SK-N-SH (cell line): ENCODE data around the gene TMEM92. TPM values are rescaled to one million over a fixed set of nuclear protein-coding genes. Genes with fewer than 3 reads are reported as not detected.

Experiments
- CTCF ChIA-PET: fragments of 300-600, 350-600 bp; formaldehyde crosslinking; extraction: SDS; loops from one replicate; lab custom pipeline; 2021; lab: Yijun Ruan, JAX
- POLR2A ChIA-PET: fragments of 350-600 bp; sonication (Branson Sonifier 250); formaldehyde crosslinking; extraction: SDS; loops from one replicate; lab custom pipeline; 2020; ENCODE audit warnings: antibody characterized with exemption, inconsistent platforms; lab: Yijun Ruan, JAX
- DNase-seq: peaks from one replicate; pipeline ENCODE4 v3.0.0; 2012
- H2AFZ ChIP-seq: fragments of 200-600 bp; sonication (generic); 2 replicates; pipeline ENCODE4 v1.8.1; 2016; ENCODE audit warnings: antibody characterized with exemption, mild to moderate bottlenecking, low read depth
- H3F3A ChIP-seq: fragments of 200-600 bp; sonication (generic); replicated peaks from 2 replicates; pipeline ENCODE3; 2016; ENCODE audit warnings: antibody characterized with exemption, mild to moderate bottlenecking; ENCODE audit not compliant: insufficient read depth
- H3K27ac ChIP-seq, 2 experiments: fragments of 200-500 bp in 1 of 2; fragments of 200-600 bp in 1 of 2; sonication (Bioruptor generic) in 1 of 2; sonication (generic), shearing (Covaris generic) in 1 of 2; 2 replicates each; pipeline versions ENCODE4 v1.5.1 to v1.6.1; 2014 to 2016; ENCODE audit warnings: low read depth in 2 of 2, inconsistent platforms in 1 of 2, low read length in 1 of 2, mild to moderate bottlenecking in 1 of 2, mixed read lengths in 1 of 2
- H3K27me3 ChIP-seq: fragments of 200-600 bp; sonication (generic), shearing (Covaris generic); 2 replicates; pipeline ENCODE4 v1.6.1; 2016; ENCODE audit warnings: mixed run types; ENCODE audit not compliant: insufficient read depth
- H3K36me3 ChIP-seq, 2 experiments: fragments of 200-500 bp in 1 of 2; fragments of 200-600 bp in 1 of 2; sonication (Bioruptor generic) in 1 of 2; sonication (generic) in 1 of 2; replicated peaks in 1 of 2; 2 replicates each; pipeline versions ENCODE3 to v1.5.1; 2014 to 2016; ENCODE audit warnings: low read length in 1 of 2, mild to moderate bottlenecking in 1 of 2; ENCODE audit not compliant: insufficient read depth in 2 of 2, control insufficient read depth in 1 of 2
- H3K4me1 ChIP-seq, 2 experiments: fragments of 200-500 bp in 1 of 2; fragments of 200-600 bp in 1 of 2; sonication (Bioruptor generic) in 1 of 2; sonication (generic), shearing (Covaris generic) in 1 of 2; 2 replicates each; pipeline versions ENCODE4 v1.5.1 to v1.6.1; 2014 to 2016; ENCODE audit warnings: low read depth in 1 of 2, low read length in 1 of 2, mixed run types in 1 of 2; ENCODE audit not compliant: insufficient read depth in 2 of 2, control insufficient read depth in 1 of 2
- H3K4me2 ChIP-seq: fragments of 200-600 bp; sonication (generic), shearing (Covaris generic); 2 replicates; pipeline ENCODE4 v1.6.1; 2017; ENCODE audit warnings: mixed run types
- H3K4me3 ChIP-seq, 2 experiments: fragments of 200-500 bp in 1 of 2; fragments of 200-600 bp in 1 of 2; sonication (Bioruptor generic) in 1 of 2; sonication (generic), shearing (Covaris generic) in 1 of 2; 2 replicates each; pipeline versions ENCODE4 v1.5.1 to v1.8.1; 2014 to 2016; ENCODE audit warnings: low read depth in 2 of 2, inconsistent platforms in 1 of 2, low read length in 1 of 2, mild to moderate bottlenecking in 1 of 2, mixed read lengths in 1 of 2, moderate library complexity in 1 of 2
- H3K79me2 ChIP-seq: fragments of 200-600 bp; sonication (generic); 2 replicates; pipeline ENCODE4 v1.8.1; 2017; ENCODE audit warnings: mild to moderate bottlenecking; ENCODE audit not compliant: insufficient read depth
- H3K9ac ChIP-seq: fragments of 200-600 bp; sonication (generic); 2 replicates; pipeline ENCODE4 v1.6.1; 2017; ENCODE audit warnings: mixed run types
- H3K9me2 ChIP-seq: fragments of 200-600 bp; sonication (generic); 2 replicates; pipeline ENCODE4 v1.6.1; 2017; ENCODE audit warnings: mixed run types
- H3K9me3 ChIP-seq: fragments of 200-600 bp; sonication (generic); 2 replicates; pipeline ENCODE4 v1.6.1; 2017; ENCODE audit warnings: mixed run types, mild to moderate bottlenecking, moderate library complexity
- H4K20me1 ChIP-seq: fragments of 200-600 bp; sonication (generic); 2 replicates; pipeline ENCODE4 v1.6.1; 2017; ENCODE audit warnings: mild to moderate bottlenecking, mixed run types; ENCODE audit not compliant: insufficient read depth
- CHD2 ChIP-seq: fragments of 150-350 bp; IDR thresholded peaks from 2 replicates; pipeline ENCODE4 v1.6.1; 2018; ENCODE audit warnings: low read length; ENCODE audit not compliant: partially characterized antibody
- MAX ChIP-seq: IDR thresholded peaks from 2 replicates; pipeline ENCODE4 v1.4.0; 2012; ENCODE audit warnings: low read depth
- MEF2A ChIP-seq: IDR thresholded peaks from 2 replicates; pipeline ENCODE4 v1.4.0; 2012; ENCODE audit warnings: low read depth, borderline replicate concordance
- MXI1 ChIP-seq: IDR thresholded peaks from 2 replicates; pipeline ENCODE4 v1.6.1; 2012; ENCODE audit warnings: mild to moderate bottlenecking, low read depth, low read length, improper control_type of control experiment
- RAD21 ChIP-seq: IDR thresholded peaks from 2 replicates; pipeline ENCODE4 v1.6.1; 2012; ENCODE audit warnings: mild to moderate bottlenecking, low read length
- RXRA ChIP-seq: IDR thresholded peaks from 2 replicates; pipeline ENCODE4 v1.4.0; 2012; ENCODE audit warnings: low read depth, mild to moderate bottlenecking, borderline replicate concordance
- SIN3A ChIP-seq: IDR thresholded peaks from 2 replicates; pipeline ENCODE4 v1.6.1; 2012; ENCODE audit warnings: low read depth, mild to moderate bottlenecking, low read length, moderate library complexity, borderline replicate concordance
- SMC3 ChIP-seq: IDR thresholded peaks from 2 replicates; pipeline ENCODE4 v1.6.1; 2012; ENCODE audit warnings: low read depth, low read length, improper control_type of control experiment
- TCF12 ChIP-seq: IDR thresholded peaks from 2 replicates; pipeline ENCODE4 v1.4.0; 2012
- USF1 ChIP-seq: IDR thresholded peaks from 2 replicates; pipeline ENCODE4 v1.4.0; 2012; ENCODE audit warnings: low read depth, borderline replicate concordance
- USF2 ChIP-seq: fragments of 150-350 bp; IDR thresholded peaks from 2 replicates; pipeline ENCODE4 v1.6.1; 2017; ENCODE audit warnings: antibody characterized with exemption, low read length, low read depth, borderline replicate concordance
- YY1 ChIP-seq: IDR thresholded peaks from 2 replicates; pipeline ENCODE4 v1.4.0; 2012; ENCODE audit warnings: low read depth, mild to moderate bottlenecking
- ZBTB33 ChIP-seq: IDR thresholded peaks from 2 replicates; pipeline ENCODE4 v1.4.0; 2012; ENCODE audit warnings: low read depth, borderline replicate concordance
- WGBS: methylation state at CpG from one replicate; pipeline ENCODE4 v1.1.6; 2017; ENCODE audit warnings: low lambda C conversion rate; 5-methylcytosine and 5-hydroxymethylcytosine counted together
- polyA plus RNA-seq, 3 experiments: library from polyadenylated mRNA; depleted of rRNA; stranded (reverse); fragments of >200 nt; gene quantifications; 2 replicates each; pipeline ENCODE4 v1.2.3, GENCODE V29; 2012

The TMEM92 gene
- polyA plus RNA-seq, 1 of the 3 experiments (the other 2 are of a cell fraction), result 0.46 TPM

- DNase-seq, result no peak
Observed at GRCh38 chr17:50273654-50274040, 619 bp upstream of the TMEM92 start.

More at GRCh38 chr17:50273654-50274040, 619 bp upstream of the TMEM92 start:
- Histone ChIP-seq H3K27ac (no peak overlapping the region), H3K79me2 (0 out of 2 replicates have a peak, but pooled peaks cover 5% of the 10 kb centered on the region), H3K36me3 (no peaks in the 10 kb centered on the region), H3K27me3 (no peaks in the 10 kb centered on the region), H3K4me1 (peaks cover 5 to 26% of the 10 kb centered on the region in 2 experiments; a peak in 3 of 4 replicates), H3K9ac (peak overlapping the region; percentile 49; the same call in 1 of the 2 replicates), H4K20me1 (no peaks in the 10 kb centered on the region), H3F3A (peaks cover 21% of the 10 kb centered on the region), H3K4me3 (0 out of 4 replicates have a peak overlapping the region, but pooled peaks of 1 of the 2 experiments have one; percentile 60), H3K9me2 (no peaks in the 10 kb centered on the region), H3K9me3 (no peaks in the 10 kb centered on the region), H3K4me2 (peak overlapping the region; percentile 84; the same call in 1 of the 2 replicates), H2AFZ (peak overlapping the region; percentile 71; the same call in 1 of the 2 replicates)
- TF ChIP-seq MAX (no peak), YY1 (no peak), ZBTB33 (no peak), MXI1 (no peak), USF2 (no peak), SIN3A (no peak), TCF12 (no peak), USF1 (no peak), CHD2 (no peak), RXRA (no peak), SMC3 (no peak), MEF2A (no peak), RAD21 (no peak)
- 85% methylated on average over 8 of the region's 8 CpGs for WGBS
- CTCF ChIA-PET, result interaction anchor here (0.6 to 53.3 kb wide), 45 partner anchors 8 to 902 kb away, joined by 3 to 2150 read pairs (median 5); partner anchors contain the start of genes COL1A1, LRRC59, PDK2 and SGCA
- POLR2A ChIA-PET, result interaction anchor here (1.0 kb wide), 1 partner anchor 73 kb away, joined by 4 read pairs; no protein-coding TSS in a partner anchor
